NCI-H2196 (cell line): Measurements from ENCODE around the gene SPATA21.
A peak's percentile ranks its signal among the peaks of the same experiment; 100 is the strongest.

Experiments used
- DNase-seq: peaks from one replicate; lab custom pipeline; 2025; ENCODE audit not compliant: unreplicated experiment; lab: John Stamatoyannopoulos, UW

SPATA21 gene

DNA sequence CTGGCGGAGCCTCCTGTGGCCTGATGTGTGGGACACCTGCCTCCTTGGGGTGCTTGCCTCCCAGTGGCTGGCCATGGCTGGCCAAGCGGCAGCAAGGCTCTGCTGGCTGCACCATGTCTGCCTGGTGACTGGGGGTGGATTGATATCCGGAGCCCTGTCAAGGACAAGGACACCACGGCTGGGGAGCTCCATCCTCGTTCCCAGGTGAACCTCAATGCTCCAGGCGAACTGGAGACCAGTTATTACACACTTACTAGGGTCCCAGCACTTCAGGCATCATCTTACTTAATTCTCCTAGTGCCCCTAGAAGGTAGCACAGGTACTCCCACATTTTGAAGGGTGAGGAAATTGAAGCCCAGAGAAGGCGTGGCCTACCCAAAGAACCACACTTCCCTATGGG lies 15.2 kb downstream of the SPATA21 start:
- DNase-seq: no peak

DNA sequence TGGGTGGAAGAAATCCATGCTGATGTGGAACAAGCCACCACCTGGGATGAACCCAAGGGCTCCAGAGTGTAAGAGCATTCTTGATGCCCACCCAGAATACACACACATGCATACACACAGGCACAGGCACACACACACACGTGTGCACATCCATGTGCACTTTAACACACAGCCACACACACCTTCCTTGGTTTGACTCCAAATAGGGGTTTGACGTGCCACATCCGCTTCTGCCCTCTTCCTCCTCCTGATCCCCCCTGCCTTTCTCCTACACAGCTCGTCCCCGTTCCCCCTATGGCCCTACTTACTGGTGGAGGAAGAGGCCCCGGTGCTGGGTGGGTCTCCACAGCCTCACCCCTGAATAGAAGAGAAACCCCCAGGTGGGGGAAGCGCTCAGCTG lies 16.0 kb downstream of the SPATA21 start:
- DNase-seq: no peak

DNA sequence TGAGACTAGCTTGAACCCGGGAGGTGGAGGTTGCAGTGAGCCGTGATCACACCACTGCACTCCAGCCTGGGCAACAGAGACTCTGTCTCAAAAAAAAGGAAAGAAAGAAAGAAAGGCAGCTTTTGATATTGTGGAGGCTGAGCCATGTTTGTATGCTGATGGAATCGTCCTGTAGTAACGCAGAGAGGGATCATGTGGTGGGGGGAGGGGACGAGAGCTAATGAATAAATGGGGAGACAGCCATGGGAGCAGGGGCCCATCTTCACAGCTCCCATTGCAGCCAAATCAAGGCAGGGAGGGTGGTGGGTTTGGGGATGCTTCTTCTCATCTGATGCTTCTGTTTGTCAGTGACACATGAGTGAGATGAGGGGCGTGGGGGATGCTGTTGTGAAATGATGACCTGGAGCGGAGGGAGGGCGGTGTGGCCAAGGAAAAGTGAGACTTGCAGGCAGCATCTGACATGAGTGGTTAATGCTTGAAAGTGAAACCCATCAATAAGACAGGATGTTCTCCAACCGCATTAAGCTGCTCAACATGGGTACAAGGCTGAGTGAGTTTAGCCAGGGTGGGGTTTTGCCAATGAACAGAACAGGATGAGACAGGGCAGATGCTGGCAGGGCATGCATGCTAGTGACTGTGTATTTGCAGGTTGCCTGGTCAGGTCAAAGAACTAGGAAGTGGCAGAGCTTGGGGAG lies 16.7 kb downstream of the SPATA21 start:
- no peak for DNase-seq

- DNase-seq: no peak
Measured at GRCh38 chr1:16418823-16419425, 18.3 kb downstream of the SPATA21 start.

DNA sequence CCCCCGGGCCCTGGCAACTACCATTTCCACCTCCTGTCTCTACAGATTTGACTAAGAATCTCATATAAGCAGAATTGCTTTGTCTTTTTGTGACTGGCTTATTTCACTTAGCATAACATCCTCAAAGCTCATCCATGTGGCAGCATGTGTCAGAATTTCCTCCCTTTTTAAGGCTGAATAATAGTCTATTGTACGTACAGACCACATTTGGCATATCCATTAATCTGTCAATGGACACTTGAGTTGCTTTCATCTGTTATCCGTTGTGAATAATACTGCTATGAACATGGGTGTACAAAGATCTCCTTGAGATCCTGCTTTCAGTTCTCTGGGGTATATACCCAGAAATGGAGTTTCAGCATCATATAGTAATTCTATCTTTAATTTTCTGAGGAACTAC lies 24.0 kb downstream of the SPATA21 start:
- no peak for DNase-seq

DNA sequence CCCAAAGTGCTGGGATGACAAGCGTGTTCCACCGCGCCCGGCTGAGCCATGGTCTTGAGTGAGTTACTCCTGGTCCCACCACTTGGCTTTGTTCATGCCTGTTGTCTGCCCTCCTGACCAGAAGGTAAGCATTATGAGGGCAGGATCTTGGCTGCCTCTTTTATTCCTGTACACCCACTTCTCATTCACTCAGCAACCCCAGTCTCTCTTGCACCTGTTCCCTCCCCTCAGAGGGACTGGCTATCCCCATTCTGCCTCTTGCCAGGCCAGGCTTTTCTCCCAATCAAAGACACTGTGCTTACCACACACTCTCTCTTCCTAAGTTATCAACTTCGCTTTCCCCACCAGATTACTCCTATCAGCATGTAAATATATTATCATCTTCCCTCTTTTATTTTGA lies 26.4 kb downstream of the SPATA21 start:
- DNase-seq: no peak

DNA sequence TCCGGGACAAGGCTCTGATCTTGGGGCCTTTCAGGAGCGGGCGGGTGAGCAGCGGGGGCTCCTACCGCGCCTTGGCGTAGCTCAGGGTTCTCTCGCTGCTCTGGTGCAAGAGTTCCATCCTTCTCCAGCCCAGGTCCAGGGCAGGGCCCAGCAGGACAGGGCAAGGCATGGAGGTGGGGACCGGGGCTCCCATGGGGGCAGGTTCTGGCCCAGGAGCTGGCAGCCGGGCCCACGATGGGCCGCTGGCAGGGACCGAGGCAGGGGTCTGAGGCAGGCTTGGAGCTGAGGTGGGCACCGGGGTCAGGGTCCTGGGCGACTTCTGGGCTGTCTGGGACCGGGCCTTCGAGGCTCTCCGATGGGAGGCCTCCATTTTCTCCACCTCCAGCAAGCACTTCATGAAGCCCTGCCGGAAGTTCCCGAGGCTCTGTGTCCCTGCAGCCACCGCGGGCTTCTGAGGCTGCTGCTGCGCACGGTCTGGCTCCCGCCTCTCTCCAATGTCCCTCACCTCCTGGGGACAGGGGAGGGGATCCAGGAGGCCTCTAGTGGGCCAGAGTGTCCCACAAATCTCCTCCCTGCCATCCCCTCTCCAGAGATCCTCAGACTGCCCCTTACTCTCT lies 27.6 kb downstream of the SPATA21 start:
- DNase-seq: no peak

GRCh38 chr1:16406868-16407267 lies 30.4 kb downstream of the SPATA21 start:
- DNase-seq: no peak

GRCh38 chr1:16405441-16405840 lies 31.8 kb downstream of the SPATA21 start:
- no peak for DNase-seq

DNA sequence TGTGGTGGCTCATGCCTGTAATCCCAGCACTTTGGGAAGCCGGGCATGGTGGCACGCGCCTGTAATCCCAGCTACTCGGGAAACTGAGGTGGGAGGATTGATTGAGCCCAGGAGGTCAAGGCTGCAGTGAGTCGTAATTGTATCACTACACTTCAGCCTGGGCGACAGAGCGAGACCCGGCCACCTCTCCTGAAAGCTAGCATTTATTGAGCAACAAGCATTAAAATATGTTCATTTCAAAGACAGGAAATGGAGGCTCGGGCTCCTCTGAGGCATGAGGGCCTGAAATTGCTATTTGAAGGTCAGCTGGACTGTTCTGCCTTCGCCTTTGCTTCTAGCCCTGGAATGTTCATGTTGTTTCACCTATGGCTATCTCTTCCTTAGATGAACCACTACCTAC lies 34.5 kb downstream of the SPATA21 start:
- DNase-seq: no peak

DNA sequence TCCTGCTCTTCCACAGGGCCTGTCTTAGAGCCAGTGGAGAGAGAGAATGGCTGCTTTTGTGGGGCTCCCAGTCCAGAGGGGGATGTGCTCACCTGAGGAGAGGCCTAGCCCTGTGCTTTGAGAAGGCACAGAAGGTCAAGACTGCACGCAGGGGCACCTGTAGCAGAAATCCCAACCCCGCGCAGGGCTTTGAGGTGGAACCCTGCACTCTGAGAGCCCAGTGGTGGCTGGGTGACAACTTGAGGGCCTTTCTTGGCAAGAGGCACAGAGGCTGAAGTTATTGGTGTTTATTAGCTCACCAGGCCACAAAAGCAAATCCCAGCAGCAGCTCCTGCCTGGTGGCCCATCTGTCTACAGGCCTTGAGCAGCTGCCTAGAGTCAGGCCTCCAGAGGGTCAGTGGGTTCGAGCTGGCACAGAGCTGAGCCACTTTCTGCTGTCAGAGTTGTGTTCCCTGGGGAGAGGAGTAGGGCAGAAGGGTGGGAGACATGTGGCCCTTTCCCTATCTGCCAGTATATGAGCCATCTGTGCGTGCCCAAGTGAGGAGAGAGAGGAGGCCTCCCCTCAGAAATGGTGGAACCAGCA lies 38.8 kb downstream of the SPATA21 start:
- DNase-seq: no peak

GRCh38 chr1:16397120-16397519 lies 40.1 kb downstream of the SPATA21 start:
- DNase-seq: no peak

GRCh38 chr1:16396591-16396990 lies 40.6 kb downstream of the SPATA21 start:
- DNase-seq: peak; percentile 92

DNA sequence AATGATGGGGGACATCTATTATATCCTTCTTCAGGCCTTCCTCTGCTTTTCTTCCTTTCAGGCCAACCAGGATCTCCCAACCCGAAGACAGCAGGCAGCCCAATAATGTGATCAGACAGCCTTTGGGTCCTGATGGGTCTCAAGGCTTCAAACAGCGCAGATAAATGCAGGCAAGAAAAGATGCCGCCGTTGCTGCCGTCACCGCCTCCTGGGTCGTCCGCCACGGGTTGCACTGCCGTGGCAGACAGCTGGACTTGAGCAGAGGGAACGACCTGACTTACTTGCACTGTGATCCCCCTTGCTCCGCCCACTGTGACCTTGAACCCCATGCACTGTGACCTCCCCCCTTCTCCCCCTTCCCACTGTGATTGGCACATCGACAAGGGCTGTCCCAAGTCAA lies 42.2 kb downstream of the SPATA21 start:
- no peak for DNase-seq

DNA sequence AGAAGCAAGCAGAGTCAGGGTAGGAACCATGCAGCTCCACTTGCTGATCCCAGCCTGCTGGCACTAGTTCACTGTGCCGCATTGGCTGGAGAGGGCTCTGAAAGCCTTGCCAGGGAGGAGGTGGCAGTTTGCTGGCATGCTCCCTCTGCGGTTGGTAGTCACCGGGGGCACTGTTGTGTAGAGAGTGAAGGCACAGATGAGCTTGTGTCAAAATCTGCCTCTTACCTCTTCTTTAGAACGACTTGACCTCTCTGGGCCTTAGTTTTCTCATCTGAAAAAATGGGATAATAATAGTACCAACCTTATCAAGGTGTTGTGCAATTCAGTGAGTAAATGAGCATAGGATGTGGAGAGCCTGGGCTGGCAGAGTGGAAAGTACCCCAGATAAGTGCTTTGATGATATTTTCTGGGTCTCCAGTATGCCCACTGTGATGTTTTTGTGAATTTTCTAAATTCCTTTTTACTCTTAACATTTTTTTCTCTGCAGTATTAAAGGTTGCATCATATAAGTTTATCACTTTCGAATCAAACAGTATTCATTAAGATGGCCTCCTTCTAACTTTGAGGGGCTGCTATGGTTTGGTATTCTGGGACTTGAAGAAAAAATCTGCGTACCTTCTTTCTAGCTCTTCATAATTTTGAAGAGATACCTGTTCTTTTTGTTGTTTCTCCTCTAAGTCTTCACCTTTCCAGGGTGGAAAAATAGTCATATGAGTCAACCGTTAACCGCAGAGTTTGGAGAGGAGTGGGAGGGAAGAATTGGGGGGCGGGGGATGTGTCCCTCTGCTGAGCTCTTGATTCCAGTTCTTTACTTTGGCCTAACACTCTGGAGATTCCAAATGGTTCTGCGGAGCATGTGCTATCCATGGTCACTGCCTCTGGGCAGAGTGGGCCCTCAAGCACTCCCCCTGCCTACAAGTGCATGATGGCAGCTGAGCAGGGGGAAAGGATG lies 43.4 kb downstream of the SPATA21 start:
- DNase-seq: peak; percentile 29

DNA sequence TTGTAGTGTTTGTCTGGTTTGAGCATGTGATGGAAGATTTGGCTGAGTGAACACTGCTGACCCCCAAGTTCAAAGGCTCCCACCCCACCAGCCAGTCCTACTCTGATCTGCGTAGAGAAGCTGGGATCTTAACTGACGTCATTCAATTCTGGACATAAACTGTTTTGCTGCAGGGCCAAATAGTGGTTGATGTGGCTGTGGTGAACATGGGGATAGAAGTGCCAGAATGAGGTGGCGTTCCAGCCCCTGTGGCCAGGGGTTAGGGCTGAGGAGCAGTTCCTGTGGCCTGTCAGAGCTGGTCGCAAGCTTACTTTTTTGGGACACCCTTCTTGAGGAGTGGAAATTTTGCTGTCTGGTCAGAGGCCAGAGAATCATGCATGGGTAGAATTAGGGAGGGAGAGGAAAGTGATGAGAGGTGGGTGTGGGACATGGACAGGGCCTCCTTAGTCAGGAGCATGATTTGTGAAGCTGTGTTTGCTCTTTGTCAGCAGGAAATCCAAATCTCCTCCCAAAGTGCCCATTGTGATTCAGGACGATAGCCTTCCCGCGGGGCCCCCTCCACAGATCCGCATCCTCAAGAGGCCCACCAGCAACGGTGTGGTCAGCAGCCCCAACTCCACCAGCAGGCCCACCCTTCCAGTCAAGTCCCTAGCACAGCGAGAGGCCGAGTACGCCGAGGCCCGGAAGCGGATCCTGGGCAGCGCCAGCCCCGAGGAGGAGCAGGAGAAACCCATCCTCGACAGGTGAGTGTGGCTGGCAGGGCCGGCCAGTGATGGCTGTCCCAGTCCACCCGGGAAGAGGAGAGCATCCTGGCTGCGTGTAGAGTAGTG lies 44.3 kb downstream of the SPATA21 start:
- DNase-seq: no peak

- DNase-seq: no peak
Measured at GRCh38 chr1:16391411-16391810, 45.8 kb downstream of the SPATA21 start.

DNA sequence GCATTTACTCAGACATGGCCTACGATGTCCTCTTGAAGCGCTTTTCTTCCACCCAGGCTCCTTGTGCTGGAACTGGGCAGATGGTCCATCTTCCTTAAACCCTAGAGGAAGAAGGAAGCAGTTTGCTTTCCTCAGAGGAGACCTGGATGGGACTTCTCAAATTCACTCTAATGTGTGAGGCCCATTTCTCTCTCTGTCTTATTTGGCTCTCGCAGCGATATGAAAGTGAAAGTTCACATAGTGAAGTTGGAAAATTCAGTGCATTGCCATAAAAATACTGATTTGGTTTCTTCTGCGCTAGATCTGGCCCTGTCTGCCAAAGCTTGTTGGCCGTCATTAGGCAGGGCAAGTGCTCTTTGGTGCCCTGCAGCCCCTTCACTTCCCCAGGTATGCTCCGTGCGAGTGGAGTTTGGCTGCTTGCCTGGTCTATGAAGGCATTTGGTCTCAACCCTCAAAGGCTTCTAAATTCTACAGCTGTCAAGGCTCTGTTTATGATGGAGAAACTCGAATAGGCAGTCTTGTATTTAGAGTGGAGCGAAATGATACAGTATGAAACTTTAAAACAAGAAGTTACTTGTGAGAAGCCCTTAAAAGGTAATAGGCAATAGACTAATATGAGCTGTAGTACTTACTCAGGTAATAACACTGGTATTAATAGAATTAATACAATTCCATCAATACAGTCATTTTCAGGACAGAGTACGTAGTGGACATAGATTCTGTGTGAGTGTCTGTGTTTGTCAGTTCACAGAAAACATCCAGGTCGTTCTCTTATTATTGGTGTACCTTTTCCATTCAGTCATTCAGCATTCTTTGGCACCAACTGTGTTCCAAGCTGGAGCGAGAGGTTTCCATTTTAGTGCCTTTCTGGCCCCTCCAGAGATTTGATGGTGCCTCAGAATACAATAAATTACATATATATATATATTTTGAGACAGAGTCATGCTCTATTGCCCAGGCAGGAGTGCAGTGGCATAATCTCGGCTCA lies 49.7 kb downstream of the SPATA21 start:
- peak; percentile 42 for DNase-seq
